Fibroblast of skin of left biceps (primary cell): Measurements from ENCODE around the gene CCDC57.
"Not testable (repeated sequence)": the region's sequence is repeated elsewhere in the genome, so short reads cannot be mapped to it uniquely, and the experiment has no call there.

Experiments used
- DNase-seq, 2 experiments: peaks; one replicate each; pipeline ENCODE4 v3.0.0-alpha.2; 2013; ENCODE audit warnings: low read depth in 2 of 2

CCDC57 gene

GRCh38 chr17:82201498-82201910 is 11.1 kb downstream of the CCDC57 start:
- DNase-seq, result no peak

GRCh38 chr17:82200743-82201497 is 11.7 kb downstream of the CCDC57 start:
- DNase-seq, result no peak

GRCh38 chr17:82200135-82200534 is 12.5 kb downstream of the CCDC57 start:
- DNase-seq, result no peak

GRCh38 chr17:82199496-82199895 is 13.1 kb downstream of the CCDC57 start:
- no peak for DNase-seq

GRCh38 chr17:82198092-82198491 is 14.6 kb downstream of the CCDC57 start:
- no peak for DNase-seq

GRCh38 chr17:82195675-82196672 is 16.7 kb downstream of the CCDC57 start:
- no peak for DNase-seq

- no peak for DNase-seq
These were observed 17.9 kb downstream of the CCDC57 start for GRCh38 chr17:82194765-82195164.

GRCh38 chr17:82193520-82194220 is 19.0 kb downstream of the CCDC57 start:
- no peak for DNase-seq

- not testable (repeated sequence) for DNase-seq
These were observed 19.6 kb downstream of the CCDC57 start for GRCh38 chr17:82193050-82193449.

GRCh38 chr17:82188001-82188961 is 24.4 kb downstream of the CCDC57 start:
- DNase-seq, result no peak

GRCh38 chr17:82187500-82187899 is 25.1 kb downstream of the CCDC57 start:
- no peak for DNase-seq

GRCh38 chr17:82186221-82186620 is 26.4 kb downstream of the CCDC57 start:
- DNase-seq, result no peak

GRCh38 chr17:82184761-82185160 is 27.9 kb downstream of the CCDC57 start:
- no peak for DNase-seq

- no peak for DNase-seq
These were observed 31.7 kb downstream of the CCDC57 start for GRCh38 chr17:82180776-82181528.

GRCh38 chr17:82179946-82180475 is 32.6 kb downstream of the CCDC57 start:
- no peak for DNase-seq

- DNase-seq, result no peak
These were observed 33.2 kb downstream of the CCDC57 start for GRCh38 chr17:82179412-82179811.

- DNase-seq, result no peak
These were observed 34.0 kb downstream of the CCDC57 start for GRCh38 chr17:82178499-82179261.

GRCh38 chr17:82177761-82178498 is 34.7 kb downstream of the CCDC57 start:
- DNase-seq, result no peak
